IMR-90 (cell line): ENCODE data around the gene DUS2.

ENCODE experiments used
- RAD21 ChIP-seq: IDR thresholded peaks from 2 replicates; pipeline ENCODE4 v1.6.1; 2012; ENCODE audit warnings: low read length, improper control_type of control experiment
- TF ChIP-seq, protein P1 (sequence below): conservative IDR thresholded peaks from 2 replicates; pipeline ENCODE4 v1.5.1; 2012; ENCODE audit warnings: mild to moderate bottlenecking, low read depth, low read length, improper control_type of control experiment

DNA sequence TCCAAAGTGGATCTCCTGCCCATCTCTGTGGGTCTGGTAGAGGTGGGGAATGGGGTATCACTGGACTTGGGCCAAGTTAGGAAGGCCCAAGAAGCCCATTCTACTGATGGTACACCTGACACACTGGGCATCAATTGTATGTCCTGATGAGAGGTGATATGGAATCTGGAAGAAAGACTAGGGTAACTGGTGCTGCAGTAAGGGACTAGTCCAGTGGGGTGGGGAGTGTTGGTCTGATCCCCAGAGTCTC lies 56.2 kb downstream of the DUS2 start:
- TF ChIP-seq, protein P1, sequence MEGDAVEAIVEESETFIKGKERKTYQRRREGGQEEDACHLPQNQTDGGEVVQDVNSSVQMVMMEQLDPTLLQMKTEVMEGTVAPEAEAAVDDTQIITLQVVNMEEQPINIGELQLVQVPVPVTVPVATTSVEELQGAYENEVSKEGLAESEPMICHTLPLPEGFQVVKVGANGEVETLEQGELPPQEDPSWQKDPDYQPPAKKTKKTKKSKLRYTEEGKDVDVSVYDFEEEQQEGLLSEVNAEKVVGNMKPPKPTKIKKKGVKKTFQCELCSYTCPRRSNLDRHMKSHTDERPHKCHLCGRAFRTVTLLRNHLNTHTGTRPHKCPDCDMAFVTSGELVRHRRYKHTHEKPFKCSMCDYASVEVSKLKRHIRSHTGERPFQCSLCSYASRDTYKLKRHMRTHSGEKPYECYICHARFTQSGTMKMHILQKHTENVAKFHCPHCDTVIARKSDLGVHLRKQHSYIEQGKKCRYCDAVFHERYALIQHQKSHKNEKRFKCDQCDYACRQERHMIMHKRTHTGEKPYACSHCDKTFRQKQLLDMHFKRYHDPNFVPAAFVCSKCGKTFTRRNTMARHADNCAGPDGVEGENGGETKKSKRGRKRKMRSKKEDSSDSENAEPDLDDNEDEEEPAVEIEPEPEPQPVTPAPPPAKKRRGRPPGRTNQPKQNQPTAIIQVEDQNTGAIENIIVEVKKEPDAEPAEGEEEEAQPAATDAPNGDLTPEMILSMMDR, result no peak
- no peak for TF ChIP-seq RAD21
